HepG2 (cell line): Measurements from ENCODE around the gene DIMT1. TPM values are rescaled to one million over a fixed set of nuclear protein-coding genes. Genes with fewer than 3 reads are reported as not detected.

Experiments used
- ATAC-seq: fragments of 200-7000 bp; cut with Tn5 transposase; 3 replicates; pipeline ENCODE4 v1.9.1; 2020; ENCODE audit warnings: mild to moderate bottlenecking, moderate library complexity
- BruUV-seq: library from RNA; stranded (reverse); fragments of 400-500 nt; replicated peaks from 2 replicates; lab custom pipeline; 2021; lab: Mats Ljungman, UMichigan
- CTCF ChIA-PET: fragments of 300-600 bp; formaldehyde crosslinking; extraction: SDS; loops from one replicate; lab custom pipeline; 2021; ENCODE audit warnings: low total read pairs, inconsistent platforms, low intra/inter-chr PET ratio; lab: Yijun Ruan, JAX
- POLR2A ChIA-PET: fragments of 350-600 bp; sonication (Branson Sonifier 250); formaldehyde crosslinking; loops from one replicate; lab custom pipeline; 2020; ENCODE audit warnings: antibody characterized with exemption, inconsistent platforms; lab: Yijun Ruan, JAX
- DNase-seq: peaks from one replicate; pipeline ENCODE4 v3.0.0-alpha.2; 2015; ENCODE audit warnings: low spot score
- FAIRE-seq: peaks from 3 replicates; lab custom pipeline; 2011; peaks lifted over from hg19 to GRCh38; lab: Jason Lieb, UNC
- H2AFZ ChIP-seq: one replicate; pipeline ENCODE4 v1.6.1; 2011; ENCODE audit warnings: low read length, inconsistent platforms
- H3K27ac ChIP-seq: fragments of 300-600 bp; 3 replicates; pipeline ENCODE4 v1.8.0; 2011; ENCODE audit warnings: mixed run types, mild to moderate bottlenecking, mixed read lengths, low read length, inconsistent platforms; ENCODE audit not compliant: insufficient read depth; ENCODE audit errors: extremely low read length
- H3K27me3 ChIP-seq, 2 experiments: fragments of 200-600 bp in 1 of 2; 2 replicates in 1 of 2; 3 replicates in 1 of 2; pipeline versions ENCODE4 v1.6.0 to v1.8.0; 2011; ENCODE audit warnings: low read length in 2 of 2, mild to moderate bottlenecking in 2 of 2, moderate library complexity in 2 of 2, inconsistent platforms in 1 of 2; ENCODE audit not compliant: insufficient read depth in 2 of 2, control insufficient read depth in 1 of 2
- H3K36me3 ChIP-seq, 2 experiments: fragments of 200-600 bp in 1 of 2; replicated peaks in 1 of 2; 2 replicates in 1 of 2; 3 replicates in 1 of 2; pipeline versions ENCODE4 v1.5.1 to v1.8.0; 2011; ENCODE audit warnings: low read length in 2 of 2, inconsistent platforms in 1 of 2; ENCODE audit not compliant: insufficient read depth in 2 of 2, control insufficient read depth in 1 of 2
- H3K4me1 ChIP-seq: 2 replicates; pipeline ENCODE4 v1.5.1; 2012; ENCODE audit warnings: low read length, inconsistent platforms; ENCODE audit not compliant: insufficient read depth
- H3K4me2 ChIP-seq: 2 replicates; pipeline ENCODE4 v1.6.0; 2011; ENCODE audit warnings: low read depth, low read length, inconsistent platforms
- H3K4me3 ChIP-seq, 3 experiments: fragments of 200-600 bp in 1 of 3; sonication (generic), shearing (Covaris generic) in 1 of 3; replicated peaks in 1 of 3; 2 replicates each; pipeline ENCODE4 v1.5.1; 2011 to 2016; ENCODE audit warnings: low read length in 3 of 3, inconsistent platforms in 2 of 3, low read depth in 2 of 3, mild to moderate bottlenecking in 2 of 3, control low read depth in 1 of 3, mixed read lengths in 1 of 3; ENCODE audit not compliant: insufficient read depth in 1 of 3
- H3K79me2 ChIP-seq: one replicate; pipeline ENCODE4 v1.6.1; 2011; ENCODE audit warnings: low read length, inconsistent platforms; ENCODE audit not compliant: insufficient read depth
- H3K9ac ChIP-seq: 2 replicates; pipeline ENCODE4 v1.6.0; 2011; ENCODE audit warnings: mild to moderate bottlenecking, low read depth, low read length, inconsistent platforms; ENCODE audit not compliant: insufficient read depth
- H3K9me3 ChIP-seq: 2 replicates; pipeline ENCODE4 v1.5.1; 2012; ENCODE audit warnings: mild to moderate bottlenecking, low read length
- H4K20me1 ChIP-seq: 2 replicates; pipeline ENCODE4 v1.6.0; 2011; ENCODE audit warnings: inconsistent platforms, mild to moderate bottlenecking, low read length, moderate library complexity; ENCODE audit not compliant: insufficient read depth
- AGO1 ChIP-seq: fragments of 200-400 bp; formaldehyde crosslinking; IDR thresholded peaks from 2 replicates; pipeline ENCODE4 v1.6.1; 2017; ENCODE audit warnings: mild to moderate bottlenecking, low read depth, low read length, moderate library complexity; ENCODE audit not compliant: poor library complexity, severe bottlenecking
- ATF2 ChIP-seq: sonication (generic); formaldehyde crosslinking; IDR thresholded peaks from 2 replicates; pipeline ENCODE4 v1.4.0; 2020; ENCODE audit warnings: missing genetic modification reagents
- CBFB ChIP-seq: sonication (generic); formaldehyde crosslinking; IDR thresholded peaks from 2 replicates; pipeline ENCODE4 v1.4.0; 2020; ENCODE audit warnings: missing genetic modification reagents
- CC2D1A ChIP-seq: sonication (generic); formaldehyde crosslinking; IDR thresholded peaks from 2 replicates; pipeline ENCODE4 v1.8.1; 2023; ENCODE audit warnings: mild to moderate bottlenecking, missing genetic modification reagents
- CEBPG ChIP-seq: IDR thresholded peaks from 2 replicates; pipeline ENCODE4 v1.6.1; 2016
- CHCHD3 ChIP-seq: sonication (generic); formaldehyde crosslinking; IDR thresholded peaks from 2 replicates; pipeline ENCODE4 v1.8.0; 2022; ENCODE audit warnings: mild to moderate bottlenecking, missing genetic modification reagents, moderate library complexity
- CSRNP2 ChIP-seq: sonication (generic); formaldehyde crosslinking; conservative IDR thresholded peaks from 2 replicates; pipeline ENCODE4 v1.8.0; 2022; ENCODE audit warnings: low read depth, missing genetic modification reagents
- DNMT3B ChIP-seq: conservative IDR thresholded peaks from 2 replicates; pipeline ENCODE4 v1.6.1; 2016; ENCODE audit warnings: missing biosample characterization, control low read depth
- ELF3 ChIP-seq: IDR thresholded peaks from 2 replicates; pipeline ENCODE4 v1.6.1; 2016; ENCODE audit warnings: missing genetic modification reagents, missing compliant biosample characterization
- HOXA5 ChIP-seq: sonication (generic); formaldehyde crosslinking; IDR thresholded peaks from 2 replicates; pipeline ENCODE4 v1.4.0; 2020; ENCODE audit warnings: missing genetic modification reagents
- KMT2A ChIP-seq: sonication (generic); formaldehyde crosslinking; IDR thresholded peaks from 2 replicates; pipeline ENCODE4 v1.4.0; 2020; ENCODE audit warnings: missing genetic modification reagents
- MED1 ChIP-seq: sonication (generic); formaldehyde crosslinking; IDR thresholded peaks from 2 replicates; pipeline ENCODE4 v1.4.0; 2020; ENCODE audit warnings: missing genetic modification reagents
- NCOA2 ChIP-seq: sonication (generic); formaldehyde crosslinking; IDR thresholded peaks from 2 replicates; pipeline ENCODE4 v1.8.0; 2022; ENCODE audit warnings: inconsistent platforms
- SP1 ChIP-seq, 2 experiments: fragments of 450-650 bp in 1 of 2; sonication (generic) in 1 of 2; formaldehyde crosslinking in 1 of 2; IDR thresholded peaks; 2 replicates each; pipeline versions ENCODE4 v1.4.0 to v1.6.1; 2016 to 2020; ENCODE audit warnings: missing genetic modification reagents in 1 of 2
- TRIM24 ChIP-seq: sonication (generic); formaldehyde crosslinking; IDR thresholded peaks from 2 replicates; pipeline ENCODE4 v1.8.0; 2022; ENCODE audit warnings: mild to moderate bottlenecking, missing genetic modification reagents
- ZFP90 ChIP-seq: sonication (generic); formaldehyde crosslinking; IDR thresholded peaks from 2 replicates; pipeline ENCODE4 v1.8.0; 2022; ENCODE audit warnings: missing genetic modification reagents, mild to moderate bottlenecking, inconsistent platforms, borderline replicate concordance
- ZSCAN31 ChIP-seq: sonication (generic); formaldehyde crosslinking; IDR thresholded peaks from 2 replicates; pipeline ENCODE4 v1.5.0; 2020; ENCODE audit warnings: low read depth, mild to moderate bottlenecking, missing genetic modification reagents
- WGBS: methylation state at CpG from one replicate; pipeline ENCODE4 v1.1.6; 2017; ENCODE audit warnings: low lambda C conversion rate; 5-methylcytosine and 5-hydroxymethylcytosine counted together
- in situ Hi-C: cut with HindIII; loops from 2 replicates; pipeline ENCODE4 v1.10.0; 2017; ENCODE audit warnings: low pct_unique_long_range_greater_than_20kb; ENCODE audit not compliant: extremely low pct_ligation_motif_present
- intact Hi-C: fragments of 100-400 bp; cut with micrococcal nuclease; formaldehyde crosslinking; loops from one replicate; pipeline ENCODE4 v1.10.0; 2022; ENCODE audit not compliant: unreplicated experiment
- polyA plus RNA-seq, 8 experiments: library from polyadenylated mRNA; depleted of rRNA in 3 of 8; stranded (reverse) in 7 of 8; unstranded in 1 of 8; fragments of >200 nt; fragmentation: Illumina TruSeq in 4 of 8; extraction: Trizol in 4 of 8; gene quantifications; 2 replicates each; pipeline versions ENCODE4 v1.2.1 to v1.2.3, GENCODE V29; 2011 to 2016; ENCODE audit warnings: low read depth in 4 of 8, missing spikeins in 1 of 8, mixed read lengths in 1 of 8; ENCODE audit not compliant: insufficient read depth in 1 of 8
- total RNA-seq, 5 experiments: library from RNA; depleted of rRNA; stranded (reverse); fragments of >200 nt; fragmentation: Illumina TruSeq; extraction: Trizol; gene quantifications; 2 replicates each; pipeline ENCODE4 v1.2.3, GENCODE V29; 2016; ENCODE audit warnings: low read depth in 1 of 5

DIMT1 gene
- total and polyA plus RNA-seq, 2 of the 13 experiments (the other 11 are each of a cell fraction or from before 2014, with no cell fraction given) = 16.1 to 35.2 TPM

GRCh38 chr5:62450259-62450658 lies 46.6 kb upstream of the DIMT1 start:
- in situ Hi-C loops (no loop called here), intact Hi-C loops (no loop called here)
- BruUV-seq = no TSS peak
- no peak for DNase-seq
- ChIA-PET POLR2A (no interaction called here), CTCF (no interaction called here)
- Histone ChIP-seq H3K27me3 (no peaks in the 10 kb centered on the region), H3K4me2 (no peak overlapping the region), H3K4me3 (no peak overlapping the region), H2AFZ (no peak overlapping the region), H3K36me3 (peaks cover 8 to 28% of the 10 kb centered on the region in 2 experiments), H3K79me2 (peaks cover 4% of the 10 kb centered on the region), H3K9ac (no peak overlapping the region), H4K20me1 (no peaks in the 10 kb centered on the region), H3K27ac (no peak overlapping the region), H3K4me1 (no peaks in the 10 kb centered on the region), H3K9me3 (no peaks in the 10 kb centered on the region)
- no peak for TF ChIP-seq KMT2A (CRISPR knock-in tag)
- no peak for TF ChIP-seq HOXA5 (CRISPR knock-in tag)
- no peak for TF ChIP-seq AGO1
- no peak for TF ChIP-seq SP1 (IDR thresholded peaks at IDR 0.05)
- TF ChIP-seq SP1 (CRISPR knock-in tag; IDR thresholded peaks at IDR 0.05) = no peak
- TF ChIP-seq MED1 (CRISPR knock-in tag) = no peak
- TF ChIP-seq CSRNP2 (CRISPR knock-in tag) = no peak
- no peak for TF ChIP-seq CC2D1A
- no peak for TF ChIP-seq ZSCAN31
- no peak for TF ChIP-seq NCOA2 (CRISPR knock-in tag)
- no peak for TF ChIP-seq ELF3
- TF ChIP-seq CHCHD3 (CRISPR knock-in tag) = no peak
- TF ChIP-seq CEBPG (CRISPR knock-in tag) = no peak
- TF ChIP-seq CBFB (CRISPR knock-in tag) = no peak
- TF ChIP-seq ATF2 (CRISPR knock-in tag) = no peak
- TF ChIP-seq DNMT3B = no peak
- no peak for TF ChIP-seq ZFP90 (CRISPR knock-in tag)
- no peak for TF ChIP-seq TRIM24 (CRISPR knock-in tag)
- ATAC-seq = no peak
- WGBS = 91% methylated on average over 2 of the region's 2 CpGs
- FAIRE-seq = no peak
